Stimulated activated CD4-positive, alpha-beta T cell treated with anti-CD3 and anti-CD28 coated beads, Interleukin-15, amount 100 ng/mL, for 24 hours (primary cell): ENCODE data around the gene SAMHD1.
"Not testable (repeated sequence)": the region's sequence is repeated elsewhere in the genome, so short reads cannot be mapped to it uniquely, and the experiment has no call there.

Experiments used
- DNase-seq: peaks from one replicate; pipeline ENCODE4 v3.0.0-alpha.2; 2020

SAMHD1 gene

GRCh38 chr20:36850759-36851158 lies 100.7 kb downstream of the SAMHD1 start:
- DNase-seq = no peak

GRCh38 chr20:36849333-36850065 lies 102.0 kb downstream of the SAMHD1 start:
- DNase-seq = no peak

DNA sequence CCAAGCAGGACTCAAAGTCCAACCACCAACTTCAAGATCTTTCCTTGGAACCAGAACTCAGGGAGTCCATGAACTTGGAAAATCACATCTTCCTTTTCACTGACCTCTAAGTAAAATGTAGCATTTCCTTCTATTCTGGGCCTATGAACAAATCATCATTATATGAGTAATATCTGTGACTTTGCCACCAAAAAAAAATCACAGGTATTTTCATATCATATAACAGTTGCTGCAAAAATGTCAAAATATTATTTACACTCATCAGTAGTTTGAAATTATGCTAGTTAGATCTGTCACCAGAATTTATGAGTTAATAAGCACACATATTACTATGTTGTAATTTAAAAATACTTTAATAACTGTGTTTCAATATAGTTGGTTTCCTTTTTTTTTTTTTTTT lies 102.8 kb downstream of the SAMHD1 start:
- no peak for DNase-seq

GRCh38 chr20:36848078-36848660 lies 103.3 kb downstream of the SAMHD1 start:
- DNase-seq = no peak

DNA sequence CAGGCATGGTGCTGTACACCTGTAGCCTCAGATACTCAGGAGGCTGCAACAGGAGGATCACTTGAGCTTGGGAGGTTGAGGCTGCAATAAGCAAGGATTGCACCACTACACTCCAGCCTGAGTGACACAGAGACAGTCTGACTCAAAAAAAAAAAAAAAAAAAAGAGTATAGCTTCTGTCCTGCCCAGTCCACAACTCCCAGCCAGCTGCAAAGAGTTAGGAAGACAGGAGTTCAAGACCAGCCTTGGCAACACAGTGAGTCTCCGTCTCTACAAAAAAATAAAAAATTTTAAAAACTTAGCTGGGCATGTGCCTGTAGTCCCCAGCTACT lies 103.8 kb downstream of the SAMHD1 start:
- DNase-seq = no peak

GRCh38 chr20:36847009-36847709 lies 104.3 kb downstream of the SAMHD1 start:
- no peak for DNase-seq

- DNase-seq = no peak
These were observed 106.1 kb downstream of the SAMHD1 start for GRCh38 chr20:36845288-36845971.

- not testable (repeated sequence) for DNase-seq
These were observed 110.5 kb downstream of the SAMHD1 start for GRCh38 chr20:36841030-36841429.
